Left ventricle myocardium inferior (tissue), 1 donor: ENCODE data around the gene ARFGEF2. TPM values are rescaled to one million over a fixed set of nuclear protein-coding genes. Genes with fewer than 3 reads are reported as not detected.

ENCODE experiments used
- DNase-seq: peaks from one replicate; pipeline ENCODE4 v3.0.0-alpha.2; 2020
- H3K27ac ChIP-seq: fragments of 200-600 bp; replicated peaks from 2 replicates; pipeline ENCODE4 v1.8.0; 2021
- H3K27me3 ChIP-seq: fragments of 200-600 bp; 2 replicates; pipeline ENCODE4 v1.8.0; 2021; ENCODE audit warnings: low read depth
- H3K36me3 ChIP-seq: fragments of 200-600 bp; 2 replicates; pipeline ENCODE4 v1.8.0; 2021
- H3K4me1 ChIP-seq: fragments of 200-600 bp; 2 replicates; pipeline ENCODE4 v1.8.0; 2021
- H3K4me3 ChIP-seq: fragments of 200-600 bp; 2 replicates; pipeline ENCODE4 v1.8.0; 2021; ENCODE audit warnings: mild to moderate bottlenecking, moderate library complexity
- H3K9me3 ChIP-seq: fragments of 200-600 bp; replicated peaks from 2 replicates; pipeline ENCODE4 v1.8.0; 2021
- CTCF ChIP-seq: fragments of 200-600 bp; IDR thresholded peaks from 2 replicates; pipeline ENCODE4 v1.8.0; 2021; ENCODE audit warnings: antibody characterized with exemption, mild to moderate bottlenecking, borderline replicate concordance
- intact Hi-C: fragments of 100-400 bp; cut with micrococcal nuclease; formaldehyde crosslinking; loops from one replicate; pipeline ENCODE4 v1.11.0; 2022
- total RNA-seq: library from RNA; stranded (reverse); fragmentation: NEBNext Ultra II Directional; extraction: Animal tissue kit (Norgen Biotek cat#: 25700); gene quantifications from one replicate; pipeline ENCODE4 v1.2.1, GENCODE V29; 2021
- donor health status: DM: no; HTN: yes; CAD: no; lungs with severe emphysema.

The ARFGEF2 gene
- total RNA-seq, 1 donor from 2014 or later, result 45.1 TPM

DNA sequence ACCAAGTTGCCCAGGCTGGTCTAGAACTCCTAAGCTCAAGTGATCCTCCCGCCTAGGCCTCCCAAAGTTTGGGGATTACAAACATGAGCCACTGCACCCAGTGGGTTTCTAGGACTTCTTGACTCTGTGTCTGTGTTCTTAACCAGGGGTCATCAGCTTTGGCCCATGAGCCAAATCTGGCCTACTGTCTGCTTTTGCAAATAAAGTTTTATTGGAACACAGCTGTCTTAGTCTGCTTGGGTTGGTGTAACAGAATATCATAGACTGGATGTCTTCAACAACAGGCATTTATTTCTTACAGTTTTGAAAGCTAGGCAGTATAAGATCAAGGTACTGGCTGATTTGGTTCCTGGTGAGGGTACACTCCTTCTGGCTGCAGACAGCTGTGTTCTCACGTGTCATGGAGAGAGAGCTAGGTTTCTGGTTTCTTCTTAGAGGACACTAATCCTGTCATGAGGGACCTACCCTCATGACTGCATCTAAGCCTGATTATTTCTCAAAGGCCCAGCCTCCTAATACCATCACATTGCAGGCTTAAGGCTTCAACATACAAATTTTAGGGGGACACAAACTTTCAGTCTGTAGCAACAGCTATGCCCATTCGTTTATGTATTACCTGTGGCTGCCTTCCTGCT, 23.3 kb downstream of the ARFGEF2 start:
- DNase-seq, result no peak
- Histone ChIP-seq H3K9me3 (no peaks in the 10 kb centered on the region), H3K27ac (no peak overlapping the region), H3K4me1 (peaks cover 70% of the 10 kb centered on the region), H3K36me3 (peaks cover 78% of the 10 kb centered on the region), H3K4me3 (no peak overlapping the region), H3K27me3 (no peaks in the 10 kb centered on the region)
- no peak for TF ChIP-seq CTCF
- intact Hi-C loops, result no loop called here

DNA sequence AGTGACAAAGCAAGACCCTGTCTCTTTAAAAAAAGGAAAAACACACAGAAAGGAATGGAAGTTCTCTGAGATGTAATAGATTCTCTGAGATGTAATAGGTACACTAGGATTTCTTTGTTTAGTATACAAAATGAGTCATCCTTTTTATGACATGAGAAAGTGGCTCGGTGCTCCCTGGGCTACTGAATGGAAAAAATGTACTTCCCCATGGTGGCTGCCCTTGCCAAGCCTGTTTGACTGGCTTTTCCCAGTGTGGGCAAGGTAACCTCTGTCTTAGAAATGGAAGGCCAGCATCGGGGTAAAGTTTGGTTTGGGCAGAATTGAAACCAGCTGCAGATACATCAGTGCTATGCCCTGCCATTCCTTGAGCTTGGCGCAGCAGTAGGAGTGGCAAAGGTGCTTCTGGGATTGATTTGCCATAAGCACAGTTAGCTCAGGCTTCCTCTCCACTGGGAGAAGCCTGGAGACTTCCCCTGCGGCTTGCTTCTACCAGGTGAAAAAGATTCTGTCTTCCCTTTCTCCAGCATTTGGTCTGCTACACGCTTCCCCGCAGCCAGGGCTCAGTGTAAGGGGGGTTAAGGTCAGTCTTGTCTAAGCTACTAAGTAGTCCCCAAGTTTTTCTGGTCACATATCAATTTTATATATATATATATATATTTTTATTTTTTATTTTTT, 24.5 kb downstream of the ARFGEF2 start:
- H3K9me3 ChIP-seq, result no peaks in the 10 kb centered on the region

DNA sequence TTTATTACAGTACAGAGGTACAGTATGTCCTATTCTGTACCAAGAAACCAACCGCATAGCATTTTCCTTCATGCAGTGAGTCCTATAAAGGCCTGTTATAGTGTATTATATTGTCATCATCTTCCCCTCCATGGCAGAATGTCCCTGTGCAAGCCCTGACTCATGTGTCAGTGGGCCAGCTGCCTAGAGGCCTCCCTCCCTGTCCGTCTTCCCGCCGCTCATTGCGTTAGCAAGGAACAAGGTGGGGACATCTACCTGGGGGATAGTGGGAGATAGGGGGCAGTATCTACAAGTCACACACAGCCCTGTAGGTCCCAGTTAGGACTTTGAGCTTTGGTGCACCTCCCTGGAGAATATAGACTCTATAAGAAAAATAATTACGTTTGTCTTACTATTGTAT, 27.1 kb downstream of the ARFGEF2 start:
- intact Hi-C loops, result no loop called here
- Histone ChIP-seq H3K4me3 (no peak overlapping the region), H3K27ac (no peak overlapping the region), H3K9me3 (no peaks in the 10 kb centered on the region), H3K36me3 (peaks cover 94% of the 10 kb centered on the region), H3K4me1 (peaks cover 60% of the 10 kb centered on the region), H3K27me3 (no peaks in the 10 kb centered on the region)
- TF ChIP-seq CTCF, result no peak
- DNase-seq, result no peak

More for the DNA sequence above, 24.5 kb downstream of the ARFGEF2 start:
- Histone ChIP-seq H3K27ac (no peak overlapping the region), H3K4me3 (no peak overlapping the region), H3K27me3 (no peaks in the 10 kb centered on the region), H3K36me3 (peaks cover 88% of the 10 kb centered on the region), H3K4me1 (peaks cover 63% of the 10 kb centered on the region)
- no peak for TF ChIP-seq CTCF
- intact Hi-C loops, result no loop called here
- DNase-seq, result no peak

- no peak for TF ChIP-seq CTCF
- Histone ChIP-seq H3K27ac (no peak overlapping the region), H3K36me3 (peaks cover 94% of the 10 kb centered on the region), H3K27me3 (no peaks in the 10 kb centered on the region), H3K9me3 (no peaks in the 10 kb centered on the region), H3K4me1 (peaks cover 54% of the 10 kb centered on the region), H3K4me3 (no peak overlapping the region)
- intact Hi-C loops, result no loop called here
- DNase-seq, result no peak
Measured at GRCh38 chr20:48949304-48950170, 28.0 kb downstream of the ARFGEF2 start.

- DNase-seq, result no peak
- TF ChIP-seq CTCF, result no peak
- H3K9me3 ChIP-seq, result no peaks in the 10 kb centered on the region
- peaks cover 95% of the 10 kb centered on the region for H3K36me3 ChIP-seq
- no peaks in the 10 kb centered on the region for H3K27me3 ChIP-seq
- H3K27ac ChIP-seq, result no peak overlapping the region
- H3K4me3 ChIP-seq, result no peak overlapping the region
- peaks cover 40% of the 10 kb centered on the region for H3K4me1 ChIP-seq
- intact Hi-C loops, result no loop called here
Measured at GRCh38 chr20:48951041-48951440, 29.5 kb downstream of the ARFGEF2 start.
